Heart left ventricle (tissue), 13 donors: Measurements from ENCODE around the gene DBN1.

Experiments used
- CTCF ChIP-seq, 12 donors: fragments of 200-600 bp; sonication (generic) in 4 of 12; IDR thresholded peaks; one replicate each; pipeline versions ENCODE4 v1.5.0 to v1.8.0; 2018 to 2022; ENCODE audit warnings: antibody characterized with exemption in 12 of 12, mild to moderate bottlenecking in 5 of 12
- POLR2A ChIP-seq, 2 donors: fragments of 450-650 bp; IDR thresholded peaks; one replicate each; pipeline ENCODE4 v1.6.1; 2017; ENCODE audit warnings: antibody characterized with exemption in 2 of 2, mild to moderate bottlenecking in 2 of 2, moderate library complexity in 2 of 2
- donor health status: ischemic (EF 13 %, LVEDD 7.1; RV severe dilation, severe dysfunction).
- donor health status: DM: no; HTN: yes; CAD: no.
- donor health status: DM: no; HTN: no; CAD: no.
- donor health status: ischemic (EF 25% LVEDD 6.9; RV normal size, moderate dysfunction).
- donor health status: ischemic (EF 25% LVEDD 5.7; RV mildly dilated, moderate dysfunction).
- donor health status: ischemic (EF 35%, LVEDD 5.7; RV mildly dilated, moderate dysfunction).
- donor health status: nonischemic (EF 11% LVEDD 7.7; RV severe dilation, severe dysfunction).
- donor health status: DM: yes; HTN: yes; CAD: no.
- donor health status: PGD.
- donor health status: ischemic (EF 29% LVEDD 5.4; RV normal size, mild dysfunction).
- donor health status: nonischemic (EF 23%, LVEDD 6.1; RV moderate dilation, normal function).

GRCh38 chr5:177427211-177427822, 46.1 kb downstream of the DBN1 start:
- TF ChIP-seq CTCF (IDR thresholded peaks at IDR 0.05) (no peak), POLR2A (IDR thresholded peaks at IDR 0.05) (no peak)
